Measurements from ENCODE around the gene TNRC6B. TPM values are rescaled to one million over a fixed set of nuclear protein-coding genes. Genes with fewer than 3 reads are reported as not detected.

TNRC6B gene
- total RNA-seq, 1 donor from 2014 or later: 80.1 TPM

GRCh38 chr22:40235308-40235707, 57.6 kb downstream of the TNRC6B start:
- Mint-ChIP-seq H3K4me3 (no peak overlapping the region), H3K9me3 (no peaks in the 10 kb centered on the region), H3K36me3 (peaks cover 11% of the 10 kb centered on the region), H3K4me1 (peaks cover 37% of the 10 kb centered on the region), H3K27ac (peak overlapping the region; percentile 66), H3K27me3 (ENCODE audit: low read depth) (no peaks in the 10 kb centered on the region)
- no peak for DNase-seq (ENCODE audit: low spot score in 2 of 2, unreplicated experiment in 2 of 2)
- no peak for TF ChIP-seq CTCF (IDR thresholded peaks at IDR 0.05; ENCODE audit: unreplicated experiment)

GRCh38 chr22:40236131-40236665, 58.5 kb downstream of the TNRC6B start:
- no peak for TF ChIP-seq CTCF (IDR thresholded peaks at IDR 0.05; ENCODE audit: unreplicated experiment)
- no peak for DNase-seq (ENCODE audit: low spot score in 2 of 2, unreplicated experiment in 2 of 2)
- H3K4me3 Mint-ChIP-seq: no peak overlapping the region
- no peaks in the 10 kb centered on the region for H3K27me3 Mint-ChIP-seq (ENCODE audit: low read depth)
- H3K9me3 Mint-ChIP-seq: no peaks in the 10 kb centered on the region
- peak overlapping the region; percentile 66 for H3K27ac Mint-ChIP-seq
- H3K4me1 Mint-ChIP-seq: peaks cover 41% of the 10 kb centered on the region
- H3K36me3 Mint-ChIP-seq: peaks cover 8% of the 10 kb centered on the region

- no peaks in the 10 kb centered on the region for H3K27me3 Mint-ChIP-seq (ENCODE audit: low read depth)
- no peak for DNase-seq (ENCODE audit: low spot score in 2 of 2, unreplicated experiment in 2 of 2)
- TF ChIP-seq CTCF (IDR thresholded peaks at IDR 0.05; ENCODE audit: unreplicated experiment): no peak
- peaks cover 5% of the 10 kb centered on the region for H3K36me3 Mint-ChIP-seq
- H3K4me3 Mint-ChIP-seq: no peak overlapping the region
- peaks cover 41% of the 10 kb centered on the region for H3K4me1 Mint-ChIP-seq
- no peak overlapping the region for H3K27ac Mint-ChIP-seq
- no peaks in the 10 kb centered on the region for H3K9me3 Mint-ChIP-seq
These were observed 59.5 kb downstream of the TNRC6B start for GRCh38 chr22:40237241-40237640.

GRCh38 chr22:40237788-40238424, 60.2 kb downstream of the TNRC6B start:
- no peak for TF ChIP-seq CTCF (IDR thresholded peaks at IDR 0.05; ENCODE audit: unreplicated experiment)
- Mint-ChIP-seq H3K27me3 (ENCODE audit: low read depth) (no peaks in the 10 kb centered on the region), H3K36me3 (peaks cover 3% of the 10 kb centered on the region), H3K4me3 (no peak overlapping the region), H3K9me3 (no peaks in the 10 kb centered on the region), H3K4me1 (peaks cover 41% of the 10 kb centered on the region), H3K27ac (peak overlapping the region; percentile 77)
- DNase-seq (ENCODE audit: low spot score in 2 of 2, unreplicated experiment in 2 of 2): no peak

GRCh38 chr22:40238425-40239344, 61.0 kb downstream of the TNRC6B start:
- Mint-ChIP-seq H3K4me3 (no peak overlapping the region), H3K27ac (peak overlapping the region; percentile 77), H3K4me1 (peaks cover 41% of the 10 kb centered on the region), H3K27me3 (ENCODE audit: low read depth) (no peaks in the 10 kb centered on the region), H3K9me3 (no peaks in the 10 kb centered on the region), H3K36me3 (peaks cover 3% of the 10 kb centered on the region)
- no peak for DNase-seq (ENCODE audit: low spot score in 2 of 2, unreplicated experiment in 2 of 2)
- TF ChIP-seq CTCF (IDR thresholded peaks at IDR 0.05; ENCODE audit: unreplicated experiment): no peak
